GM18858 (cell line): ENCODE data around the gene CXCL11.
"Not testable (repeated sequence)": the region's sequence is repeated elsewhere in the genome, so short reads cannot be mapped to it uniquely, and the experiment has no call there.

Experiments
- ATAC-seq: cut with Tn5 transposase; IDR thresholded peaks from one replicate; pipeline ENCODE4 v1.9.1; 2021; ENCODE audit not compliant: unreplicated experiment

CXCL11 gene

DNA sequence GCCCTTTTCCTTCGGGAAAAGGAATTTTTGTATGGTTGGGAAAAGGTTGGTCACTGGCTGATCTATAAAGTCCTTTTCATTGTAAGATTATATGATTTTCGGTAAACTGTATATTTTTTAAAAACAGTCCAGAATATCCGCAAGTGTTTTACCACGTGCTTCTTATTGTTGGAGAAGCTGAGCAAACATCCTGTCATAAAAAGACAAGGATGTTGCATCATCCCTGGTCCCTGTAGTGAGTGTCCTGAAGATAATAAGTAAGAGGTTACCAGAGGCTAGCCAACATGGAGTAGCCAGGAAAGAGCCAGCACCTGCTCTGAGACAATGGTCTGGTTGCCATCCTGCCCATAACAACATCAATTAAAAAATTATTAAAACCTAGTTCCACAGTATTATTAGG is 33.7 kb downstream of the CXCL11 start:
- no peak for ATAC-seq

DNA sequence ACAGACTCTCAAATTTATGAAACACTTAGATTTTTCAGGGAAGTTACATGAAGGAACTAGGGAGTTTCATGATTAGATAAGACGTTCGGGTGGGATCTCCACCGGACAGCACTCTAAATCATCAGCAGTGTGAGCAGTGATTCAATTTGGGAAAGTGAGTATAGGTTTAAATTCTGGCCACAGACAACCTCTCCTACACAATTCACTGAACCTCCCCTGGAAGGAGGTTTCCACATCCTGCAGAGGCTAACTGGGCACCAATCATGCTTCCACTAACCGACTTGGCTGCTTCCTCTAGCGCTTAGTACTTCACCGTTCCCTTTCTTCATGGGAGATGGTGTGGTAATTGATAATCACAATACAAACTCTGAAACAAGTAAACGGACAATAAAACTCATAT is 34.2 kb downstream of the CXCL11 start:
- ATAC-seq: no peak

GRCh38 chr4:76000279-76000678 is 35.6 kb downstream of the CXCL11 start:
- ATAC-seq: no peak

DNA sequence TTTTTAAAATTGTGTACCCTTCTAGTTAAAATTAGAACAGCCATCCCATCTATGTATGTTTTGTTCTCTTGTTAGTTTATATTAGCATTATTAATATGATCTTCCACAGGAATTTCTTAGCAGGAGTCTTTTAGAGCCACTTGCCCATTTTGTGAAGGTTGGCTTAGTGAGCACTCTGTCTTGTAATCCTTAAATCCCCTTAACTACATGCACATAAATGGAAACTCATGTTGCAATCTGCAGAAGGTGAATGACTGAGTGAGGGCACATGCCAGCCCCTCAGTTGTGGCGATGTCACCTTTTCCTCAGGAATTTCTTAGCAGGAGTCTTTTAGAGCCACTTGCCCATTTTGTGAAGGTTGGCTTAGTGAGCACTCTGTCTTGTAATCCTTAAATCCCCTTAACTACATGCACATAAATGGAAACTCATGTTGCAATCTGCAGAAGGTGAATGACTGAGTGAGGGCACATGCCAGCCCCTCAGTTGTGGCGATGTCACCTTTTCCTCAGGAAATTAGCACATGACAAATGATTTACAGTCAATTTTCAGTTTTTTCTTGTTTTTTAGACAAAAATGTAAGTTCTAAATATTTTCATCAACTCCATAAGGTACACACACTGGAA is 37.2 kb downstream of the CXCL11 start:
- ATAC-seq: not testable (repeated sequence)

DNA sequence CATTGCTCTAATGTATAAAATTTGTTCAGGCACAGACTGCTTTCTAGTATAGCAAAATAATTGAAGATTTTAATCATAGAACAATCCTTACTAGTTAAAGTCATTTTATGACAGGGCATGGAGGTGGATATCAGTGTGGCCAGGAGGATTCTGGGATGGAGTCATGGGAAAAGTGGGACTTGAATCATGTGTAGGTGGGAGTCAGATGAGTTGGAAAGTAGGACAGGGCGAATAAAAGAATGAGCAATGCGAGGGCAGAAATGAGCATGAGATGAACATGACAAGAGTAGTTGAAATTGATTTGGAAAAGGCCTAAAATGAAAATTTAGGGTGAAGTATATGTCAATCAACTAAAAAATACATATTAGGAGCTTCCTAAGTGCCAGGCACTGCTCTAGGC is 37.9 kb downstream of the CXCL11 start:
- no peak for ATAC-seq

- ATAC-seq: no peak
Observed at GRCh38 chr4:75997081-75997480, 38.8 kb downstream of the CXCL11 start.

DNA sequence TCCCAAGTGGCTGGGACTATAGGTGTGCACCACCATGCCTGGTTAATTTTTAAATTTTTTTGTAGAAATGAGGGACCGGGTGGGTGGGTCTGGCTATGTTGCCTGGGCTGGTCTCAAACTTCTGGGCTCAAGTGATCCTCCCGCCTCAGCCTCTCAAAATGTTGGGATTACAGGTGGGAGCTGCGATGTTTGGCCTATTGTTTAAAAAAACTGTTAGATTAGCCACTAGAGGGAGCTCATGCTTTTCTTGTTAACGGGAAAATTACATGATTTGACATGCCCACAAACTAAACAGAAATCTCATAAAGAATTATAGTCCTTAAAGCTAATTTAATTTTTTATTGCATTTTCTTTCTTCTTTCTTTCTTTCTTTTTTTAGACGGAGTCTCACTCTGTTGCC is 40.1 kb downstream of the CXCL11 start:
- ATAC-seq: no peak

- no peak for ATAC-seq
Observed at GRCh38 chr4:75992462-75992861, 43.4 kb downstream of the CXCL11 start.

GRCh38 chr4:75989846-75990528 is 45.9 kb downstream of the CXCL11 start:
- ATAC-seq: no peak

DNA sequence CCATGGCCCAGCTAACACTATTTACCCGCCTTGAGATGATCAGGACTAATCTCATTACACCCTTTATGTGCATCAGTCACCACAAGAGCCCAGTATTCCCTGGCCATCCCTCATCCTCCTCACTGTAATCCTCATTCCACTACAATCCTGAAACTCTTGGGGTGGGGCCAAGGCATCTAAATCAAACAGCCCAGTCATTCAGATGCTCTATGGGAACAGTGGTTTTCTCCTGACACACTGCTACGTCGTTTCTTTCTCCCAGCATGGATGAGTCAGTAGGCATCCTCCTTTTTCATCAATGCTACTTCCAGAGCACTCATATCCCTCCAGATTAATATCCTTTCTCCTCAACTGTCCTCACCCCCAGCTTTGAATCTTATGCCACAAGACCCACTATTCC is 50.8 kb downstream of the CXCL11 start:
- no peak for ATAC-seq
